ENCODE results near the gene FBXL17.

- TF ChIP-seq, protein P1, sequence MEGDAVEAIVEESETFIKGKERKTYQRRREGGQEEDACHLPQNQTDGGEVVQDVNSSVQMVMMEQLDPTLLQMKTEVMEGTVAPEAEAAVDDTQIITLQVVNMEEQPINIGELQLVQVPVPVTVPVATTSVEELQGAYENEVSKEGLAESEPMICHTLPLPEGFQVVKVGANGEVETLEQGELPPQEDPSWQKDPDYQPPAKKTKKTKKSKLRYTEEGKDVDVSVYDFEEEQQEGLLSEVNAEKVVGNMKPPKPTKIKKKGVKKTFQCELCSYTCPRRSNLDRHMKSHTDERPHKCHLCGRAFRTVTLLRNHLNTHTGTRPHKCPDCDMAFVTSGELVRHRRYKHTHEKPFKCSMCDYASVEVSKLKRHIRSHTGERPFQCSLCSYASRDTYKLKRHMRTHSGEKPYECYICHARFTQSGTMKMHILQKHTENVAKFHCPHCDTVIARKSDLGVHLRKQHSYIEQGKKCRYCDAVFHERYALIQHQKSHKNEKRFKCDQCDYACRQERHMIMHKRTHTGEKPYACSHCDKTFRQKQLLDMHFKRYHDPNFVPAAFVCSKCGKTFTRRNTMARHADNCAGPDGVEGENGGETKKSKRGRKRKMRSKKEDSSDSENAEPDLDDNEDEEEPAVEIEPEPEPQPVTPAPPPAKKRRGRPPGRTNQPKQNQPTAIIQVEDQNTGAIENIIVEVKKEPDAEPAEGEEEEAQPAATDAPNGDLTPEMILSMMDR (IDR thresholded peaks at IDR 0.05) = no peak
- TF ChIP-seq GABPB1 (CRISPR knock-in tag; IDR thresholded peaks at IDR 0.05) (no peak), ESRRA (CRISPR knock-in tag; IDR thresholded peaks at IDR 0.05; ENCODE audit: borderline replicate concordance) (no peak), FOXP1 (CRISPR knock-in tag; IDR thresholded peaks at IDR 0.05; ENCODE audit: borderline replicate concordance) (no peak), ATF3 (CRISPR knock-in tag; conservative IDR thresholded peaks at IDR 0.05) (no peak), NFE2L1 (CRISPR knock-in tag; IDR thresholded peaks at IDR 0.05) (no peak), TEAD4 (CRISPR knock-in tag; IDR thresholded peaks at IDR 0.05) (no peak), ATF6 (CRISPR knock-in tag; IDR thresholded peaks at IDR 0.05) (no peak), USF1 (CRISPR knock-in tag; IDR thresholded peaks at IDR 0.05) (no peak)
- TF ChIP-seq, protein P2, sequence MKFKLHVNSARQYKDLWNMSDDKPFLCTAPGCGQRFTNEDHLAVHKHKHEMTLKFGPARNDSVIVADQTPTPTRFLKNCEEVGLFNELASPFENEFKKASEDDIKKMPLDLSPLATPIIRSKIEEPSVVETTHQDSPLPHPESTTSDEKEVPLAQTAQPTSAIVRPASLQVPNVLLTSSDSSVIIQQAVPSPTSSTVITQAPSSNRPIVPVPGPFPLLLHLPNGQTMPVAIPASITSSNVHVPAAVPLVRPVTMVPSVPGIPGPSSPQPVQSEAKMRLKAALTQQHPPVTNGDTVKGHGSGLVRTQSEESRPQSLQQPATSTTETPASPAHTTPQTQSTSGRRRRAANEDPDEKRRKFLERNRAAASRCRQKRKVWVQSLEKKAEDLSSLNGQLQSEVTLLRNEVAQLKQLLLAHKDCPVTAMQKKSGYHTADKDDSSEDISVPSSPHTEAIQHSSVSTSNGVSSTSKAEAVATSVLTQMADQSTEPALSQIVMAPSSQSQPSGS (CRISPR knock-in tag; IDR thresholded peaks at IDR 0.05; ENCODE audit: borderline replicate concordance, low read depth) = no peak
- TF ChIP-seq, protein P3, sequence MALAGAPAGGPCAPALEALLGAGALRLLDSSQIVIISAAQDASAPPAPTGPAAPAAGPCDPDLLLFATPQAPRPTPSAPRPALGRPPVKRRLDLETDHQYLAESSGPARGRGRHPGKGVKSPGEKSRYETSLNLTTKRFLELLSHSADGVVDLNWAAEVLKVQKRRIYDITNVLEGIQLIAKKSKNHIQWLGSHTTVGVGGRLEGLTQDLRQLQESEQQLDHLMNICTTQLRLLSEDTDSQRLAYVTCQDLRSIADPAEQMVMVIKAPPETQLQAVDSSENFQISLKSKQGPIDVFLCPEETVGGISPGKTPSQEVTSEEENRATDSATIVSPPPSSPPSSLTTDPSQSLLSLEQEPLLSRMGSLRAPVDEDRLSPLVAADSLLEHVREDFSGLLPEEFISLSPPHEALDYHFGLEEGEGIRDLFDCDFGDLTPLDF (CRISPR knock-in tag; IDR thresholded peaks at IDR 0.05) = no peak
Observed at GRCh38 chr5:107969847-107970246, 412.1 kb downstream of the FBXL17 start.

All from WTC11 (cell line).